SK-N-MC (cell line): ENCODE data around the gene TK2.

Experiments used
- EZH2 ChIP-seq: fragments of 200-600 bp; sonication (generic); IDR thresholded peaks from one replicate; pipeline ENCODE4 v1.6.1; 2017; ENCODE audit warnings: antibody characterized with exemption
- FOXP2 ChIP-seq: optimal IDR thresholded peaks from 2 replicates; pipeline ENCODE3; 2011; ENCODE audit warnings: mild to moderate bottlenecking, moderate library complexity; ENCODE audit not compliant: insufficient read depth; ENCODE audit errors: extremely low read length, control extremely low read depth
- POLR2AphosphoS5 ChIP-seq: IDR thresholded peaks from 2 replicates; pipeline ENCODE4 v1.6.1; 2012; ENCODE audit warnings: mild to moderate bottlenecking, low read depth, low read length, borderline replicate concordance

DNA sequence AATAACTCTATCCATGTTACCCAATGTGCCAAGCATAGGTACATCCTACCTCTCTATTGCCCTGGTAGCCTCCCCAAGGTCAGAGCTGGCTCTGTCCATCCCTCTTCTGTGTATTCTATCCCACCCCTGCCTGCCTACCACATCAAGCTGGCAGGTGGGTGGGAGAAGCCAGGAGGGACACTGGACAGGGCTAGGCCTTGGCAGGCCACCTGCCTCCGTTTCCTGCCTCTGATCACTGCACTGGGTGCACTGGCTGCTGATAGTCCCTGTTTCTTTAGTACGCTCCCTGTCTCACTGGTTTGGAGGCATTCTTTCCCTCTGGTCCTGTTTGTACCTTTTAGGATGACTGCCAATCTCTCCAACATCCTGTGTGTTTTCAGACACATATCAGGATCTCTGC lies 12.7 kb downstream of the TK2 start:
- no peak for TF ChIP-seq POLR2AphosphoS5
- no peak for TF ChIP-seq EZH2
- TF ChIP-seq FOXP2 = no peak
